Medulla oblongata (tissue), 1 donor: Measurements from ENCODE around the gene NNT.
"Not testable (repeated sequence)": the region's sequence is repeated elsewhere in the genome, so short reads cannot be mapped to it uniquely, and the experiment has no call there.

ENCODE experiments used
- DNase-seq: peaks from one replicate; pipeline ENCODE4 v3.0.0-alpha.2; 2015; ENCODE audit errors: extremely low spot score

Gene NNT

GRCh38 chr5:43602461-43603343 is at the start of gene NNT:
Gene NNT (plus strand): TSS chr5:43603180. CDS start chr5:43609196, 6,016 bp downstream.
- DNase-seq: peak; percentile 71

DNA sequence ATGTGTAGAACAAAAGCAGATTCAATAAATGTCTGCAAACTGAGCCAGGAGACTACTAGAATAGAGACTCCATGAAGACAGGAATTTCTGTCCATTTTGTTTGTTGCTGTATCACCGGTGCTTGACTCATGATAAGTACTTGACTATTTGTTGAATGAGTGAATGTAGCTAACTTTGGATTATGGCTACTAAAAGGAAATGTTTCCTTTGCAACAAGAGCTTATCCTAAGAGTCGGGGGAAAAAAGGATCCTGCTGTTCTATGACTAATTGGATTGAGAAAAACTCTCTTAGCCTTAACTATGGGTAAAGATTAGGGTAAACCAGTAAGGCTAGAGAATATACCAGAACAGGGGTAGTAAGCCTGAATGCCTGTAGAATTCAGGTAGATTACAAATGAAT is 49.6 kb upstream of the NNT start:
- DNase-seq: no peak

DNA sequence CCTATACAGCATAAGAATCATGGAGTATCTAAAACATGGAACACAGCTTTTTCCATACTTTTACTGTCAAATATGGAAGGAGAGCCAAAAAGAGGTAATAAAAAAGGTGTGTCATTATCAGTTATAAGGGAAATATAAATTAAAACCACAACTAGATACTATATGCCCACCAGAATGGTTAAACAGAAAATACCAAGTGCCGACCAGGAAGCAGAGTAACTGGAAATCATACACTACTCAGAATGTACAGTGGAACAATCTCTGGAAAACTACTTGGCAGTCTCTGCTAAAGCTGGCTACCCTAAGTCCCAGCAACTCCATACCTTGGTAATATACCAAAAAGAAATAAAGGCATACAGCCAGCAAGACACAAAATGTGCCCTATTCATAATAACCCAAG is 48.5 kb upstream of the NNT start:
- DNase-seq: no peak

- DNase-seq: peak; percentile 42
Observed at GRCh38 chr5:43555895-43556606, 46.9 kb upstream of the NNT start.

DNA sequence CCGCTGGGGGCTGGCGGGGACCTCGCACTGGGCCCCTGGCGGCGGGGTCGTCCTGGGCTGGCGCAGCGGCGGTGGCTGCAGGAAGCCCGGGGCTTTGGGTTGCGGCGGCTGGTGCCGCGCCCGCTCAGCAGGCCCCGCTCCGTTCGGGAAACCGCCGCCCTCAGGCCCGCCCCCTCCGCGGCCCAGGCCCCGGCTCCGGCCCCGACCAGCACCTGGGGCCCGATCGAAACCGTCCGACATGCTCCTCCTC is 46.4 kb upstream of the NNT start:
- DNase-seq: not testable (repeated sequence)

GRCh38 chr5:43556857-43557542 is 46.0 kb upstream of the NNT start, which contains the start of gene PAIP1:
Gene PAIP1 (minus strand): TSS chr5:43557077. CDS start chr5:43556846, 231 bp downstream.
- peak; percentile 79 for DNase-seq

DNA sequence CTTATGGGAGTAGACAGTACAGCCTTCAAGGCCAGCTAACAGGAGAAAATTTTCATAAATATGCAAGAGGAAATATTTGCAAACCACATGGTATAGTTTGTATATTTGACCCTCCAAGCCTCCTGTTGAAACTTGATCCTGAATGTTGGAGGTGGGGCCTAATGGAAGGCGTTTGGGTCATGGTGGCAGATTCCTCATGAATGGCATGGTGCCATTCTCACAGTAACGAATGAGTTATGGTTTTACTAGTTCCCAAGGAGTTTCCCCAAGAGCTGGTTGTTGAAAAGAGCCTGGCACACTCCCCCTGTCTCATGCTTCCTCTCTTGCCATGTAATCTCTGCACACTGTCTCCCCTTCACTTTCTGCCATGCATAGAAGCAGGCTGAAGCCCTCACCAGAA is 42.9 kb upstream of the NNT start:
- DNase-seq: no peak

GRCh38 chr5:43561356-43561755 is 41.6 kb upstream of the NNT start:
- DNase-seq: no peak

DNA sequence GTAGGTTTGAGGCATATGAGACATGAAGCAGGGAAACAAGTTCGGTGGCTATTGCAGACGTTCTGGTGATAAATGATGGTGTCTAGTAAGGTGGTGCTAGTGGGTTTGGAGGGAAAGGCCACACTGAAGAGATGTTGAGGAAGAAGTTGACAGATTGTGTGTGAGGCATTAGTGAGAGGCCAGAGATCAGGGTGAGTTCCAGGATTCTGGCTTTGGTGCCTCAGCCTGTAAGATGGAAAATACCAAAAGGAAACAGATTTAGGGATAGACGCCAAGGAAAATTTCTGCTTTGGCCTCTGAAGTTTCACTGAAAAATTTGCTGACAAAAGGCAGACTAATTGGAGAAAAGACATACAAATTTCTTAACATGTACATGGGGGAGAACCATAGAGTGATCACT is 39.7 kb upstream of the NNT start:
- DNase-seq: no peak

- no peak for DNase-seq
Observed at GRCh38 chr5:43564289-43564850, 38.6 kb upstream of the NNT start.

- DNase-seq: no peak
Observed at GRCh38 chr5:43565043-43565442, 37.9 kb upstream of the NNT start.

- no peak for DNase-seq
Observed at GRCh38 chr5:43567967-43568366, 35.0 kb upstream of the NNT start.

GRCh38 chr5:43569236-43569746 is 33.7 kb upstream of the NNT start:
- DNase-seq: no peak

- DNase-seq: no peak
Observed at GRCh38 chr5:43570450-43571158, 32.4 kb upstream of the NNT start.

DNA sequence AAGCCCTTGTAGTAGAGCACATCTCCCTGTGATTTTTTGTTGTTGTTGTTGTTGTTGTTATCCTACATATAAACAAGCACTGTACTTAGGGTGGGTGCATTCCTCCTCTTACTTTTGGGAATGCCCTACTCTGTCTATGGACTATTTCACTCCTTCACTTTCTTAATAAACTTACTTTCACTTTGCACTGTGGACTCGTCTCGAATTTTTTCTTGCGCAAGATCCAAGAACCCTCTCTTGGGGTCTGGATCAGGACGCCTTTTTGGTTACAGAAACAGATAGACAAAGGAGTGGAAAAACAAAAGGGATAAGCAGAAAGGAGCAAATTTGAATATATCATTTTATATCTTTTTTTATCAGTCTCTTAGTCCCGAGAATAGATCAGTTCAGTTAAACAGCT is 31.7 kb upstream of the NNT start:
- no peak for DNase-seq

DNA sequence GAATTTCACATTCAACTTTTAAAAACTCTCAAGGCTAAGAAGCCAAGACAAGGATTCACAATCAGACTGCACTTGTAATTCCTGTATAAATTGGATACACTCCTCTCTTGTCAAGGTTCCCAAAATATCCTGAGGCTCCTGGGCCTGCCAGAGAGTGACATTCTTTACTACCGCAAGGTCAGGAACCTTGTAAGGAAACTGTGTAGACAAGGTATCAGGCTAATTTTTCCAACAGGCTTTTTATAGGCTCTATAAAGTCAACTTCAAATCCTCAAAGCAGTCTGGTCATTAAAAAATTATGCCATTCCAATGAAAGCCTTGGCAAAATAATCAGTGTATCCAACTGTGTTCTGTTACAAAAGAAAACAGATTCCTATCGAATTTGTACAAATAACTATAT is 30.6 kb upstream of the NNT start:
- no peak for DNase-seq

DNA sequence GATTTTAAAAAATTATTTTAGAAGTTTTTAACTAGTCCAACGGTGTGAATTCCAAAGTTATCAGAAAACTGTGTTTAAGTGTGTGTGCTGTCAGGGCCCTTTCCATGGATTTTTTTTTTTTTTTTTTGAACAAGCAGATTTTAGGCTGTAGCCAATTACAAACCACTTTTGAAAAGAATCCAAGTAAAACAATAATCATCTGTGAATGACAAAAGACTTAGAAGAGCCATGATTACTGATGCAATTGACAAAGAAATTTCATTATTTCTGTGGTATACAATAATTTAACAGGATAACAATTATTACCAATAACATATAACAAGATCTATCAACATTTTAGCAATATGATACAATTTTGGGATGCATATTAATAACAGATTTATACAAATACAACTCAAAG is 29.9 kb upstream of the NNT start:
- no peak for DNase-seq

DNA sequence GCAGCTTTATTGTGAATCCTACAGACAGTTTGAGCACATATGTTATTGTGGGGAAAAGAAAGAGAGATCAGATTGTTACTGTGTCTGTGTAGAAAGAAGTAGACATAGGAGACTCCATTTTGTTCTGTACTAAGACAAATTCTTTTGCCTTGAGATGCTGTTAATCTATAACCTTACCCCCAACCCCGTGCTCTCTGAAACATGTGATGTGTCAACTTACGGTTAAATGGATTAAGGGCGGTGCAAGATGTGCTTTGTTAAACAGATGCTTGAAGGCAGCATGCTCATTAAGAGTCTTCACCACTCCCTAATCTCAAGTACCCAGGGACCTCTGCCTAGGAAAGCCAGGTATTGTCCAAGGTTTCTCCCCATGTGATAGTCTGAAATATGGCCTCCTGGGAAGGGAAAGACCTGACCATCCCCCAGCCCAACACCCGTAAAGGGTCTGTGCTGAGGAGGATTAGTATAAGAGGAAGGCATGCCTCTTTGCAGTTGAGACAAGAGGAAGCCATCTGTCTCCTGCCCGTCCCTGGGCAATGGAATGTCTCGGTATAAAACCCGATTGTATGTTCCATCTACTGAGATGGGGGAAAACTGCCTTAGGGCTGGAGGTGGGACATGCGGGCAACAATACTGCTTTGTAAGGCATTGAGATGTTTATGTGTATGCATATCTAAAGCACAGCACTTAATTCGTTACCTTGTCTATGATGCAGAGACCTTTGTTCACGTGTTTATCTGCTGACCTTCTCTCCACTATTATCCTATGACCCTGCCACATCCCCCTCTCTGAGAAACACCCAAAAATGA is 22.4 kb upstream of the NNT start:
- DNase-seq: not testable (repeated sequence)

DNA sequence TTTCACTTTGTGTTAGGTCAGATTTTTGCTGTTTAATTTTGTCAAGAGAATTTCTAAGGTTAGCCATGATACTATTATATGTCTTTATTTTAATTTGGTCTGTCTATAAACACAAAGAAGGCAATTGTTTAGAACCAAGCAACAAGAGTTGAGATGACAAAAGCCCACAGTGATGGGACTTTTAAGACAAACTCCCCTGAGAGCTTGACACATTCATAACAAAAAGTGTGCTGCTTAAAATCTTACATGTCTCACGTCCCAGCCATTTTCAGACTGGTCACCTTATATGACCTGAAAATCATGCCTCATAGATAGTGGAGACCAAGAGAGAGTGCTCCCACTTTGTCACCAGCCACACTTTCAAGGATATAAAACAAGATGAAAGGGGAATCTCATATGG is 21.6 kb upstream of the NNT start:
- no peak for DNase-seq
